Activated CD4-positive, CD25-positive, alpha-beta regulatory T cell treated with anti-CD3 and anti-CD28 coated beads, Interleukin-2, amount 50 U/mL, for 24 hours (primary cell): ENCODE measurements around the gene ZMYND11.
"Not testable (repeated sequence)": the region's sequence is repeated elsewhere in the genome, so short reads cannot be mapped to it uniquely, and the experiment has no call there.

Experiments used
- ATAC-seq, 2 donors: fragments of 150-1000 bp; cut with Tn5 transposase; one replicate each; pipeline ENCODE4 v1.10.0; 2021; ENCODE audit warnings: mild to moderate bottlenecking in 1 of 2, moderate library complexity in 1 of 2

The ZMYND11 gene

GRCh38 chr10:251982-252582 is 116.8 kb downstream of the ZMYND11 start:
- ATAC-seq = no peak

GRCh38 chr10:260819-261429 is 125.7 kb downstream of the ZMYND11 start:
- no peak for ATAC-seq

GRCh38 chr10:264160-265073 is 129.2 kb downstream of the ZMYND11 start:
- ATAC-seq = peak; percentile 69 to 79

GRCh38 chr10:265074-265440 is 129.8 kb downstream of the ZMYND11 start:
- ATAC-seq = peak; percentile 69 to 72

GRCh38 chr10:265816-266588 is 130.7 kb downstream of the ZMYND11 start:
- ATAC-seq = not testable (repeated sequence)

GRCh38 chr10:266974-267425 is 131.7 kb downstream of the ZMYND11 start:
- ATAC-seq = no peak

- ATAC-seq = no peak
Measured at GRCh38 chr10:267705-268104, 132.4 kb downstream of the ZMYND11 start.

GRCh38 chr10:269440-270074 is 134.3 kb downstream of the ZMYND11 start:
- ATAC-seq = no peak

- no peak for ATAC-seq
Measured at GRCh38 chr10:271201-271600, 135.9 kb downstream of the ZMYND11 start.

GRCh38 chr10:271722-272121 is 136.5 kb downstream of the ZMYND11 start:
- ATAC-seq = no peak

- no peak for ATAC-seq
Measured at GRCh38 chr10:273088-273487, 137.8 kb downstream of the ZMYND11 start.

GRCh38 chr10:274866-275265 is 139.6 kb downstream of the ZMYND11 start:
- ATAC-seq = no peak

GRCh38 chr10:275680-276079 is 140.4 kb downstream of the ZMYND11 start:
- ATAC-seq = no peak

- no peak for ATAC-seq
Measured at GRCh38 chr10:277963-278362, 142.7 kb downstream of the ZMYND11 start.

- ATAC-seq = no peak
Measured at GRCh38 chr10:278707-279106, 143.5 kb downstream of the ZMYND11 start.

GRCh38 chr10:279232-279631 is 144.0 kb downstream of the ZMYND11 start:
- no peak for ATAC-seq

- no peak for ATAC-seq
Measured at GRCh38 chr10:279655-280054, 144.4 kb downstream of the ZMYND11 start.

- ATAC-seq = no peak
Measured at GRCh38 chr10:282294-283139, 147.3 kb downstream of the ZMYND11 start.

- ATAC-seq = no peak
Measured at GRCh38 chr10:283140-283479, 147.9 kb downstream of the ZMYND11 start.

GRCh38 chr10:283916-284356 is 148.7 kb downstream of the ZMYND11 start:
- ATAC-seq = peak; percentile 58 to 69

GRCh38 chr10:285216-285615 is 150.0 kb downstream of the ZMYND11 start:
- ATAC-seq = no peak
